ENCODE data around the gene CTNNBL1. TPM values are rescaled to one million over a fixed set of nuclear protein-coding genes. Genes with fewer than 3 reads are reported as not detected.

The CTNNBL1 gene
- polyA plus RNA-seq, 1 of the 3 experiments (the other 2 are of a cell fraction): 29.5 TPM

DNA sequence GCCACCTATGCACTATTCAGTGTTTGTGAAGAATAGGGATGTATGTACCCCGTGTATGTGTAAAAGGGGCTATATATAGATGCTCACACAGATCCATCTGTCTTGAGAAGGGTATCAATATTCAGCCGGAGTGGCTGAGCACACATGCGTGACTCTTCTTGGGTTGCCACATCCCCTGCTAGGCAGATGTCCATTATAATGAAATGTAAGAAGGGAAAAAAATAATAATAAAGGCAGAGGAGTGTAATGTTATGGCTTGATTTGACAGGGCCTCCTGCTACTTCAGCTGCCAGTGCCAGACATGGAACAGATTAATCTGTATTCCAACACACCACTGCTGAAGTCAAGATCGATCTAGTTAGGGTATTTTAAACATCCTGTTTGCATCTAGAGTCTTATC lies 134.9 kb downstream of the CTNNBL1 start:
- H3K36me3 ChIP-seq (replicated peaks in 1 of 2; ENCODE audit: control insufficient read depth in 1 of 2, insufficient read depth in 2 of 2, low read length in 1 of 2): no peaks in the 10 kb centered on the region
- no peaks in the 10 kb centered on the region for H3K79me2 ChIP-seq (ENCODE audit: insufficient read depth)
- DNase-seq: no peak
- H3K9ac ChIP-seq: no peak overlapping the region
- no peaks in the 10 kb centered on the region for H3F3A ChIP-seq (replicated peaks; ENCODE audit: insufficient read depth)
- H3K4me3 ChIP-seq (ENCODE audit: low read depth in 2 of 2, low read length in 1 of 2): no peak overlapping the region
- no peaks in the 10 kb centered on the region for H3K9me3 ChIP-seq
- CTCF ChIA-PET: interaction anchor here (1.1 kb wide), 1 partner anchor 14 kb away, joined by 3 read pairs; no protein-coding TSS in a partner anchor
- no peak overlapping the region for H3K27ac ChIP-seq (ENCODE audit: low read depth in 2 of 2, low read length in 1 of 2)
- H3K4me1 ChIP-seq (ENCODE audit: control insufficient read depth in 1 of 2, insufficient read depth in 2 of 2, low read depth in 1 of 2, low read length in 1 of 2): peaks cover 0 to 22% of the 10 kb centered on the region in 2 experiments; a peak in 1 of 4 replicates
- H4K20me1 ChIP-seq (ENCODE audit: insufficient read depth): no peaks in the 10 kb centered on the region
- no peak overlapping the region for H3K4me2 ChIP-seq
- no peaks in the 10 kb centered on the region for H3K9me2 ChIP-seq
- POLR2A ChIA-PET: no interaction called here
- no peak overlapping the region for H2AFZ ChIP-seq (ENCODE audit: low read depth)
- no peak for TF ChIP-seq FOSL2 (IDR thresholded peaks at IDR 0.05; ENCODE audit: borderline replicate concordance, low read depth)
- no peak for TF ChIP-seq RCOR1 (IDR thresholded peaks at IDR 0.05; ENCODE audit: low read length)
- TF ChIP-seq, protein P1, sequence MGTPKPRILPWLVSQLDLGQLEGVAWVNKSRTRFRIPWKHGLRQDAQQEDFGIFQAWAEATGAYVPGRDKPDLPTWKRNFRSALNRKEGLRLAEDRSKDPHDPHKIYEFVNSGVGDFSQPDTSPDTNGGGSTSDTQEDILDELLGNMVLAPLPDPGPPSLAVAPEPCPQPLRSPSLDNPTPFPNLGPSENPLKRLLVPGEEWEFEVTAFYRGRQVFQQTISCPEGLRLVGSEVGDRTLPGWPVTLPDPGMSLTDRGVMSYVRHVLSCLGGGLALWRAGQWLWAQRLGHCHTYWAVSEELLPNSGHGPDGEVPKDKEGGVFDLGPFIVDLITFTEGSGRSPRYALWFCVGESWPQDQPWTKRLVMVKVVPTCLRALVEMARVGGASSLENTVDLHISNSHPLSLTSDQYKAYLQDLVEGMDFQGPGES (IDR thresholded peaks at IDR 0.05; ENCODE audit: low read depth, low read length): no peak
- TF ChIP-seq, protein P2, sequence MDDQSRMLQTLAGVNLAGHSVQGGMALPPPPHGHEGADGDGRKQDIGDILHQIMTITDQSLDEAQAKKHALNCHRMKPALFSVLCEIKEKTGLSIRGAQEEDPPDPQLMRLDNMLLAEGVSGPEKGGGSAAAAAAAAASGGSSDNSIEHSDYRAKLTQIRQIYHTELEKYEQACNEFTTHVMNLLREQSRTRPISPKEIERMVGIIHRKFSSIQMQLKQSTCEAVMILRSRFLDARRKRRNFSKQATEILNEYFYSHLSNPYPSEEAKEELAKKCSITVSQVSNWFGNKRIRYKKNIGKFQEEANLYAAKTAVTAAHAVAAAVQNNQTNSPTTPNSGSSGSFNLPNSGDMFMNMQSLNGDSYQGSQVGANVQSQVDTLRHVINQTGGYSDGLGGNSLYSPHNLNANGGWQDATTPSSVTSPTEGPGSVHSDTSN (IDR thresholded peaks at IDR 0.05): no peak
- no peak for TF ChIP-seq NRF1 (IDR thresholded peaks at IDR 0.05; ENCODE audit: low read depth, low read length)
- no peaks in the 10 kb centered on the region for H3K27me3 ChIP-seq (ENCODE audit: insufficient read depth)
- WGBS (ENCODE audit: low lambda C conversion rate): 72% methylated on average over 4 of the region's 4 CpGs

DNA sequence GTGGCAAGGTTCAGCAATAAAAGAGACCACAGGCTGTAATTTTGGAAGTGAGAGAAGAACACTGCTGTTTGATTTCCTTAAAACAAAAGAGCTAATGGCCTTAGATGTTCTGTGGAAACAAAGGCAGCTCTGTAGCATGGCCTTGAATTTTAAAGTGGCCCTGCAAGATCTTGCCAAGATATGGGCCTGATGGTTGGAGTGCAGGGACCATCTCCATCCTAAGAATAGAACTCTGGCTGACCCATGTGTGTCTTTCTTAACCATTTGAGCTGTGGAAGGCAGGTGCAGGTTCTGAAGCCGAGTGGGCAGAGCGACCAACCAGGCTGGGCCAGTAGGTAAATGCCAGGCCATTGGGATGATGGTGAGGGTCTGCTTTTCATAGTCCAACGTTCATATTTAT lies 135.3 kb downstream of the CTNNBL1 start:
- Histone ChIP-seq H3K27me3 (ENCODE audit: insufficient read depth) (no peaks in the 10 kb centered on the region), H3K27ac (ENCODE audit: low read depth in 2 of 2, low read length in 1 of 2) (no peak overlapping the region), H3K4me3 (ENCODE audit: low read depth in 2 of 2, low read length in 1 of 2) (no peak overlapping the region), H3F3A (replicated peaks; ENCODE audit: insufficient read depth) (no peaks in the 10 kb centered on the region), H3K4me2 (no peak overlapping the region), H2AFZ (ENCODE audit: low read depth) (no peak overlapping the region), H3K9ac (no peak overlapping the region), H3K9me2 (no peaks in the 10 kb centered on the region), H4K20me1 (ENCODE audit: insufficient read depth) (no peaks in the 10 kb centered on the region), H3K36me3 (replicated peaks in 1 of 2; ENCODE audit: control insufficient read depth in 1 of 2, insufficient read depth in 2 of 2, low read length in 1 of 2) (no peaks in the 10 kb centered on the region), H3K9me3 (no peaks in the 10 kb centered on the region), H3K4me1 (ENCODE audit: control insufficient read depth in 1 of 2, insufficient read depth in 2 of 2, low read depth in 1 of 2, low read length in 1 of 2) (peaks cover 0 to 24% of the 10 kb centered on the region in 2 experiments; a peak in 1 of 4 replicates), H3K79me2 (ENCODE audit: insufficient read depth) (no peaks in the 10 kb centered on the region)
- ChIA-PET POLR2A (no interaction called here), CTCF (interaction anchor here (0.9 to 1.1 kb wide), 2 partner anchors 15 to 52 kb away, joined by 3 read pairs; no protein-coding TSS in a partner anchor)
- 84% methylated on average over 3 of the region's 3 CpGs for WGBS (ENCODE audit: low lambda C conversion rate)
- no peak for DNase-seq
- TF ChIP-seq FOXM1 (IDR thresholded peaks at IDR 0.05; ENCODE audit: low read depth): no peak
- no peak for TF ChIP-seq RFX5 (IDR thresholded peaks at IDR 0.05; ENCODE audit: low read length)
- TF ChIP-seq YY1 (IDR thresholded peaks at IDR 0.05; ENCODE audit: low read depth): no peak
- TF ChIP-seq EP300 (IDR thresholded peaks at IDR 0.05; ENCODE audit: borderline replicate concordance in 1 of 2, low read depth in 1 of 2, low read length in 1 of 2): no peak
- TF ChIP-seq, protein P2 (IDR thresholded peaks at IDR 0.05): no peak
- TF ChIP-seq, protein P3, sequence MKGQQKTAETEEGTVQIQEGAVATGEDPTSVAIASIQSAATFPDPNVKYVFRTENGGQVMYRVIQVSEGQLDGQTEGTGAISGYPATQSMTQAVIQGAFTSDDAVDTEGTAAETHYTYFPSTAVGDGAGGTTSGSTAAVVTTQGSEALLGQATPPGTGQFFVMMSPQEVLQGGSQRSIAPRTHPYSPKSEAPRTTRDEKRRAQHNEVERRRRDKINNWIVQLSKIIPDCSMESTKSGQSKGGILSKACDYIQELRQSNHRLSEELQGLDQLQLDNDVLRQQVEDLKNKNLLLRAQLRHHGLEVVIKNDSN (IDR thresholded peaks at IDR 0.05; ENCODE audit: borderline replicate concordance, low read depth): no peak
- no peak for TF ChIP-seq CHD2 (IDR thresholded peaks at IDR 0.05; ENCODE audit: low read length, partially characterized antibody)

Measured in SK-N-SH (cell line).